ENCODE results near the gene NBEA. TPM values are rescaled to one million over a fixed set of nuclear protein-coding genes. Genes with fewer than 3 reads are reported as not detected.

The NBEA gene
- total RNA-seq, 2 experiments from 2014 or later, result 3.5 to 3.8 TPM

GRCh38 chr13:35693134-35693784 is 751.2 kb downstream of the NBEA start:
- Mint-ChIP-seq H3K27ac (no peak overlapping the region), H3K36me3 (ENCODE audit: low read depth) (no peaks in the 10 kb centered on the region), H3K4me1 (ENCODE audit: low read depth) (no peaks in the 10 kb centered on the region), H3K27me3 (no peaks in the 10 kb centered on the region), H3K4me3 (no peak overlapping the region), H3K9me3 (no peaks in the 10 kb centered on the region)
- ATAC-seq (ENCODE audit: poor library complexity) (no peak), DNase-seq (no peak)
- H3K9me3 ChIP-seq (ENCODE audit: control insufficient read depth in 1 of 2, insufficient read depth in 1 of 2, low read length in 2 of 2), result peaks cover 0 to 19% of the 10 kb centered on the region in 2 experiments
- TF ChIP-seq CTCF (IDR thresholded peaks at IDR 0.05), result no peak
- no peaks in the 10 kb centered on the region for H3K4me1 ChIP-seq (ENCODE audit: insufficient read depth, low read length)
- CTCF ChIA-PET, result no interaction called here
- no peaks in the 10 kb centered on the region for H3K27me3 ChIP-seq (ENCODE audit: control insufficient read depth in 1 of 2, insufficient read depth in 2 of 2, low read length in 2 of 2)
- H3K36me3 ChIP-seq (ENCODE audit: insufficient read depth, low read length), result no peaks in the 10 kb centered on the region
- intact Hi-C loops (cut with DNase I, micrococcal nuclease), result no loop called here
- POLR2A ChIA-PET, result no interaction called here
- no peak overlapping the region for H3K4me3 ChIP-seq (ENCODE audit: low read length)
- no peak overlapping the region for H3K27ac ChIP-seq (ENCODE audit: low read depth in 1 of 2, low read length in 2 of 2)

GRCh38 chr13:35694031-35694430 is 752.0 kb downstream of the NBEA start:
- Histone ChIP-seq H3K27ac (ENCODE audit: low read depth in 1 of 2, low read length in 2 of 2) (no peak overlapping the region), H3K4me1 (ENCODE audit: insufficient read depth, low read length) (no peaks in the 10 kb centered on the region), H3K36me3 (ENCODE audit: insufficient read depth, low read length) (no peaks in the 10 kb centered on the region), H3K27me3 (ENCODE audit: control insufficient read depth in 1 of 2, insufficient read depth in 2 of 2, low read length in 2 of 2) (no peaks in the 10 kb centered on the region), H3K9me3 (ENCODE audit: control insufficient read depth in 1 of 2, insufficient read depth in 1 of 2, low read length in 2 of 2) (peaks cover 0 to 19% of the 10 kb centered on the region in 2 experiments), H3K4me3 (ENCODE audit: low read length) (no peak overlapping the region)
- Mint-ChIP-seq H3K27ac (no peak overlapping the region), H3K4me3 (no peak overlapping the region), H3K9me3 (no peaks in the 10 kb centered on the region), H3K4me1 (ENCODE audit: low read depth) (no peaks in the 10 kb centered on the region), H3K27me3 (no peaks in the 10 kb centered on the region), H3K36me3 (ENCODE audit: low read depth) (no peaks in the 10 kb centered on the region)
- ChIA-PET CTCF (no interaction called here), POLR2A (no interaction called here)
- intact Hi-C loops (cut with DNase I, micrococcal nuclease), result no loop called here
- ATAC-seq (ENCODE audit: poor library complexity), result no peak
- no peak for DNase-seq
- no peak for TF ChIP-seq CTCF (IDR thresholded peaks at IDR 0.05)

- DNase-seq (no peak), ATAC-seq (ENCODE audit: poor library complexity) (no peak)
- Mint-ChIP-seq H3K9me3 (no peaks in the 10 kb centered on the region), H3K4me3 (no peak overlapping the region), H3K4me1 (ENCODE audit: low read depth) (no peaks in the 10 kb centered on the region), H3K27ac (no peak overlapping the region), H3K27me3 (no peaks in the 10 kb centered on the region), H3K36me3 (ENCODE audit: low read depth) (no peaks in the 10 kb centered on the region)
- H3K4me3 ChIP-seq (ENCODE audit: low read length), result no peak overlapping the region
- intact Hi-C loops (cut with DNase I, micrococcal nuclease), result no loop called here
- CTCF ChIA-PET, result no interaction called here
- H3K4me1 ChIP-seq (ENCODE audit: insufficient read depth, low read length), result no peaks in the 10 kb centered on the region
- no peaks in the 10 kb centered on the region for H3K36me3 ChIP-seq (ENCODE audit: insufficient read depth, low read length)
- peaks cover 0 to 19% of the 10 kb centered on the region in 2 experiments for H3K9me3 ChIP-seq (ENCODE audit: control insufficient read depth in 1 of 2, insufficient read depth in 1 of 2, low read length in 2 of 2)
- no peaks in the 10 kb centered on the region for H3K27me3 ChIP-seq (ENCODE audit: control insufficient read depth in 1 of 2, insufficient read depth in 2 of 2, low read length in 2 of 2)
- H3K27ac ChIP-seq (ENCODE audit: low read depth in 1 of 2, low read length in 2 of 2), result no peak overlapping the region
- TF ChIP-seq CTCF (IDR thresholded peaks at IDR 0.05), result no peak
- POLR2A ChIA-PET, result no interaction called here
Observed at GRCh38 chr13:35694549-35695447, 752.7 kb downstream of the NBEA start.

Data from CD4-positive, alpha-beta T cell (primary cell).